Measurements from ENCODE around the gene PRDM16. TPM values are rescaled to one million over a fixed set of nuclear protein-coding genes. Genes with fewer than 3 reads are reported as not detected.

PRDM16 gene
- total and polyA plus RNA-seq, 4 donors, result 0.05 to 0.67 (median 0.19) TPM

DNA sequence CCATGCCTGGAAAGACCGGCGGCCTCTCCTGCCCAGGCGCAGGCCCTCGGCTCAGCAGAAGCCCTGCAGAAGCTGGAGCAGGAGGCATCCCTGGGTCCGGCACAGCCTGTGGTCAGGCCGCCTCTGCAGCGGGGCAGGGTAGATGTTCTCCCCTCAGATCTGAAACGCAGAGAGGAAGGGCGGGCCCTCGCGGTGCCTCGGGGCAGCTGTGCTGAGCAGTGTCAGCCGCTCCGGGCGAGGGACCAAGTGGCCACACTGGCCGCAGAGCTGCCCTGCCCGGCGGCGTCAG lies 210.1 kb downstream of the PRDM16 start:
- WGBS, result 86% methylated on average over 19 of the region's 19 CpGs
- TF ChIP-seq YY1 (IDR thresholded peaks at IDR 0.05), result no peak
- TF ChIP-seq CTCF (IDR thresholded peaks at IDR 0.05; ENCODE audit: low read depth, low read length, missing input control), result no peak
- TF ChIP-seq ZBTB33 (IDR thresholded peaks at IDR 0.05), result no peak
- peaks cover 0 to 2% (median 0%) of the 10 kb centered on the region in 4 donors for H3K4me1 ChIP-seq (ENCODE audit: control insufficient read depth in 4 of 4, insufficient read depth in 4 of 4, low read length in 3 of 4)

GRCh38 chr1:3281735-3282134 lies 212.7 kb downstream of the PRDM16 start:
- WGBS, result 90% methylated on average over 8 of the region's 8 CpGs
- no peak overlapping the region for H3K9ac ChIP-seq (ENCODE audit: low read depth in 1 of 2, low read length in 2 of 2)
- peaks cover 0 to 2% (median 0%) of the 10 kb centered on the region in 4 donors for H3K4me1 ChIP-seq (ENCODE audit: control insufficient read depth in 4 of 4, insufficient read depth in 4 of 4, low read length in 3 of 4)
- peaks cover 0 to 5% (median 2%) of the 10 kb centered on the region in 4 donors for H3K27me3 ChIP-seq (ENCODE audit: control insufficient read depth in 4 of 4, insufficient read depth in 4 of 4, low read length in 3 of 4)
- no peak overlapping the region for H3K27ac ChIP-seq (ENCODE audit: low read depth in 1 of 2, low read length in 2 of 2)
- no peak overlapping the region for H3K4me3 ChIP-seq (ENCODE audit: low read depth in 1 of 3, low read length in 3 of 3)
- TF ChIP-seq MAX (IDR thresholded peaks at IDR 0.05), result no peak
- no peak for DNase-seq (ENCODE audit: low spot score)
- no peaks in the 10 kb centered on the region for H3K36me3 ChIP-seq (ENCODE audit: control insufficient read depth in 4 of 4, insufficient read depth in 3 of 4, low read depth in 1 of 4, low read length in 3 of 4)
- no peaks in the 10 kb centered on the region for H3K9me3 ChIP-seq (ENCODE audit: control insufficient read depth in 4 of 4, low read length in 3 of 4)

More for the DNA sequence above, 210.1 kb downstream of the PRDM16 start:
- Histone ChIP-seq H3K27ac (ENCODE audit: low read depth in 1 of 2, low read length in 2 of 2) (no peak overlapping the region), H3K9ac (ENCODE audit: low read depth in 1 of 2, low read length in 2 of 2) (no peak overlapping the region), H3K27me3 (ENCODE audit: control insufficient read depth in 4 of 4, insufficient read depth in 4 of 4, low read length in 3 of 4) (peaks cover 0 to 5% (median 0%) of the 10 kb centered on the region in 4 donors), H3K36me3 (ENCODE audit: control insufficient read depth in 4 of 4, insufficient read depth in 3 of 4, low read depth in 1 of 4, low read length in 3 of 4) (no peaks in the 10 kb centered on the region), H3K4me3 (ENCODE audit: low read depth in 1 of 3, low read length in 3 of 3) (no peak overlapping the region), H3K9me3 (ENCODE audit: control insufficient read depth in 4 of 4, low read length in 3 of 4) (no peaks in the 10 kb centered on the region)
- no peak for DNase-seq (ENCODE audit: low spot score)

DNA sequence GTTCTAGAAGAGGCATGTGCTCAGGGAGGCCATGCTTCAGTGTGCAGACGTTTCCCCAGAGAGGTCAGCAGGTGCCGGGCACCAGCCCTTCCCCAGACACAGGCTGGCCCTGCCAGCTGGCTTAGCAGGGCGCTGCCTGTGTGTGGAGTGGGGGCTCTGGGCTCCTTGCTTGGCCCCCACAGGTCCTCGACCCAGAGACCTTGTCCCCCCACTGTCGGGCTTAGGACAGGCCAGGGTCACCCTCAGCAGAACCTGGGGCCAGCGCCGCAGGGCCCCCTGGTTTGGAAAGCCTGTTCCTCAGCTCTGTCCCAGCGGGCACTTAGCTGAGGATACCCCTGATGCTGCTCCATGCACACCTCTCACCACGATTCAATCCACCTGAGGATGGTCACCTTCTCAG lies 213.2 kb downstream of the PRDM16 start:
- Histone ChIP-seq H3K27me3 (ENCODE audit: control insufficient read depth in 4 of 4, insufficient read depth in 4 of 4, low read length in 3 of 4) (peaks cover 0 to 5% (median 2%) of the 10 kb centered on the region in 4 donors), H3K4me3 (ENCODE audit: low read depth in 1 of 3, low read length in 3 of 3) (no peak overlapping the region), H3K9me3 (ENCODE audit: control insufficient read depth in 4 of 4, low read length in 3 of 4) (no peaks in the 10 kb centered on the region), H3K36me3 (ENCODE audit: control insufficient read depth in 4 of 4, insufficient read depth in 3 of 4, low read depth in 1 of 4, low read length in 3 of 4) (no peaks in the 10 kb centered on the region), H3K4me1 (ENCODE audit: control insufficient read depth in 4 of 4, insufficient read depth in 4 of 4, low read length in 3 of 4) (peaks cover 0 to 2% (median 0%) of the 10 kb centered on the region in 4 donors), H3K27ac (ENCODE audit: low read depth in 1 of 2, low read length in 2 of 2) (no peak overlapping the region), H3K9ac (ENCODE audit: low read depth in 1 of 2, low read length in 2 of 2) (no peak overlapping the region)
- DNase-seq (ENCODE audit: low spot score), result no peak
- 81% methylated on average over 9 of the region's 9 CpGs for WGBS
- TF ChIP-seq NR2F2 (IDR thresholded peaks at IDR 0.05) (no peak), FOXA1 (IDR thresholded peaks at IDR 0.05) (no peak), FOXA2 (IDR thresholded peaks at IDR 0.05) (no peak), EGR1 (IDR thresholded peaks at IDR 0.05; ENCODE audit: low read depth in 2 of 2) (no peak), HNF4G (IDR thresholded peaks at IDR 0.05) (no peak), ZBTB33 (IDR thresholded peaks at IDR 0.05) (no peak), MAX (IDR thresholded peaks at IDR 0.05) (no peak), RAD21 (IDR thresholded peaks at IDR 0.05) (no peak), CTCF (IDR thresholded peaks at IDR 0.05; ENCODE audit: low read depth, low read length, missing input control) (no peak), TAF1 (conservative IDR thresholded peaks at IDR 0.05) (no peak), JUND (IDR thresholded peaks at IDR 0.05) (no peak), HNF4A (conservative IDR thresholded peaks at IDR 0.05) (no peak)
